Esophagus muscularis mucosa (tissue), 4 donors: ENCODE data around the gene FLNC. TPM values are rescaled to one million over a fixed set of nuclear protein-coding genes. Genes with fewer than 3 reads are reported as not detected.

Experiments
- DNase-seq: peaks from one replicate; pipeline ENCODE4 v3.0.0-alpha.2; 2017; ENCODE audit errors: extremely low spot score
- H3K27ac ChIP-seq, 4 donors: fragments of 200-600 bp; sonication (generic); replicated peaks in 1 of 4; 1 replicate in 3 of 4; 2 replicates in 1 of 4; pipeline ENCODE4 v1.5.1; 2016 to 2019; ENCODE audit warnings: mild to moderate bottlenecking in 1 of 4
- H3K27me3 ChIP-seq, 4 donors: fragments of 200-600 bp; sonication (generic); one replicate each; pipeline versions ENCODE4 v1.5.1 to v1.6.0; 2016 to 2019
- H3K36me3 ChIP-seq, 4 donors: fragments of 200-600 bp; sonication (generic); one replicate each; pipeline ENCODE4 v1.5.1; 2016 to 2019
- H3K4me1 ChIP-seq, 4 donors: fragments of 200-600 bp; sonication (generic); one replicate each; pipeline ENCODE4 v1.5.1; 2016 to 2019
- H3K4me3 ChIP-seq, 4 donors: fragments of 200-600 bp; sonication (generic); 1 replicate in 2 of 4; 2 replicates in 2 of 4; pipeline ENCODE4 v1.5.1; 2016 to 2019; ENCODE audit warnings: mild to moderate bottlenecking in 4 of 4, moderate library complexity in 1 of 4
- H3K9me3 ChIP-seq, 4 donors: fragments of 200-600 bp; sonication (generic); 1 replicate in 3 of 4; 2 replicates in 1 of 4; pipeline ENCODE4 v1.5.1; 2016 to 2019
- EP300 ChIP-seq: sonication (generic); formaldehyde crosslinking; IDR thresholded peaks from one replicate; pipeline ENCODE4 v1.6.1; 2017; ENCODE audit warnings: antibody characterized with exemption
- POLR2A ChIP-seq: fragments of 450-650 bp; IDR thresholded peaks from one replicate; pipeline ENCODE4 v1.6.1; 2017; ENCODE audit warnings: antibody characterized with exemption, moderate library complexity, mild to moderate bottlenecking, low read depth
- POLR2AphosphoS5 ChIP-seq, 2 donors: sonication (generic); formaldehyde crosslinking; IDR thresholded peaks; one replicate each; pipeline ENCODE4 v1.6.1; 2017; ENCODE audit warnings: antibody characterized with exemption in 2 of 2
- WGBS: methylation state at CpG from one replicate; pipeline ENCODE4 v1.1.5; 2018; 5-methylcytosine and 5-hydroxymethylcytosine counted together
- intact Hi-C: fragments of 100-400 bp; cut with DNase I; formaldehyde crosslinking; loops from one replicate; pipeline ENCODE4 v1.15.1; 2023
- total RNA-seq, 4 donors: library from RNA; depleted of rRNA; stranded (reverse); fragments of >200 nt; gene quantifications; one replicate each; pipeline versions ENCODE4 v1.1.0 to v1.2.1, GENCODE V29; 2016
- TF ChIP-seq, protein P1 (sequence below), 3 experiments: fragments of 200-600 bp in 2 of 3; fragments of 450-650 bp in 1 of 3; sonication (generic) in 2 of 3; IDR thresholded peaks; one replicate each; pipeline ENCODE4 v1.5.1; 2017 to 2019; ENCODE audit warnings: antibody characterized with exemption in 3 of 3, mild to moderate bottlenecking in 2 of 3, moderate library complexity in 1 of 3

The FLNC gene
- total RNA-seq, 4 donors from 2014 or later = 391 to 932 (median 533) TPM

DNA sequence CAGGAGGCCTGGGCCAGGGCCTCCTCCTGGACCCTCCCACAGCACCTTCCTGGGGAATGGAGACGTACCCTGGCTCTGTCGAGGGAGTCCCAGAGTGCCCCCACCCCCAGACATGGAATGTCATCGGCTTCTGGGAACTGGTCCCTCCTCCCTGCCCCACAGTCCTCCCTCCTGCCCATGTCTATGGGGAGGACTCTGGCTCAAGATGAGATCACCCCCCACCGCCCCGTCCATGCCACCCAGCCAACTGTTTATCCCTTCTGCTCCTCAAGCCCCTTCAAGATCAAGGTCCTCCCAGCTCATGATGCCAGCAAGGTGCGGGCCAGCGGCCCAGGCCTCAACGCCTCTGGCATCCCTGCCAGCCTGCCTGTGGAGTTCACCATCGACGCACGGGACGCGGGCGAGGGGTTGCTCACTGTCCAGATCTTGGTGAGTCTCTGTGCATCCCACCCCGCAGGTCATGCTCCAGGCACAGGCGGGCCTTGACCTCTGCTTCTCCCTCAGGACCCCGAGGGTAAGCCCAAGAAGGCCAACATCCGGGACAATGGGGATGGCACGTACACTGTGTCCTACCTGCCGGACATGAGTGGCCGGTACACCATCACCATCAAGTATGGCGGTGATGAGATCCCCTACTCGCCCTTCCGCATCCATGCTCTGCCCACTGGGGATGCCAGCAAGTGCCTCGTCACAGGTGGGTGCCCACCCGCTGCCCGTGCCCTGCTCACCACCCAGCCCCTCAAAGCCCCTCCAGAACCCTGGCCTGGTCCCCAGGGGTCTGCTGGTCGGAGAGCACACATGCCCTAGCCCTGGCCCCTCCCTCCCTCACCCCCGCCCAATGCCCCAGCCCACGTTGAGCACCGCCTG lies 18.3 kb downstream of the FLNC start:
- Histone ChIP-seq H3K4me1 (no peaks in the 10 kb centered on the region), H3K36me3 (peaks cover 85 to 100% (median 99%) of the 10 kb centered on the region in 4 donors), H3K27me3 (no peaks in the 10 kb centered on the region), H3K9me3 (no peaks in the 10 kb centered on the region), H3K4me3 (no peak overlapping the region), H3K27ac (peak overlapping the region in 3 of 4 donors; percentile 32 to 48 (median 40))
- intact Hi-C loops = no loop called here
- no peak for DNase-seq
- 81% methylated on average over 18 of the region's 31 CpGs for WGBS
- TF ChIP-seq POLR2AphosphoS5 (IDR thresholded peaks at IDR 0.05) (peak in 1 of 2 donors; percentile 20), POLR2A (no peak)

DNA sequence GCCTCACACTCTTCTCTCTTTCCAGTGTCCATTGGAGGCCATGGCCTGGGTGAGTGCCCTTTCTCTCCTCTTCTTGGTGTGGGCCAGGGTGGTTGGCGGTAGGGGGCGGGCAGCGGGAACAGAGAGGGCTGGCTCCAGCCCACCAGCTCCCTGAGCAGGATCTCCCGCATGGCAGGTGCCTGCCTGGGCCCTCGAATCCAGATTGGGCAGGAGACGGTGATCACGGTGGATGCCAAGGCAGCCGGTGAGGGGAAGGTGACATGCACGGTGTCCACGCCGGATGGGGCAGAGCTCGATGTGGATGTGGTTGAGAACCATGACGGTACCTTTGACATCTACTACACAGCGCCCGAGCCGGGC lies 18.9 kb downstream of the FLNC start:
- H3K9me3 ChIP-seq = no peaks in the 10 kb centered on the region
- H3K4me3 ChIP-seq = no peak overlapping the region
- H3K36me3 ChIP-seq = peaks cover 86 to 100% (median 99%) of the 10 kb centered on the region in 4 donors
- no peaks in the 10 kb centered on the region for H3K4me1 ChIP-seq
- WGBS = 95% methylated on average over 14 of the region's 16 CpGs
- intact Hi-C loops = no loop called here
- DNase-seq = no peak
- peak overlapping the region in 3 of 4 donors; percentile 32 to 48 (median 40) for H3K27ac ChIP-seq
- no peaks in the 10 kb centered on the region for H3K27me3 ChIP-seq
- TF ChIP-seq EP300 (no peak), POLR2A (no peak), POLR2AphosphoS5 (IDR thresholded peaks at IDR 0.05) (no peak)
- TF ChIP-seq, protein P1, sequence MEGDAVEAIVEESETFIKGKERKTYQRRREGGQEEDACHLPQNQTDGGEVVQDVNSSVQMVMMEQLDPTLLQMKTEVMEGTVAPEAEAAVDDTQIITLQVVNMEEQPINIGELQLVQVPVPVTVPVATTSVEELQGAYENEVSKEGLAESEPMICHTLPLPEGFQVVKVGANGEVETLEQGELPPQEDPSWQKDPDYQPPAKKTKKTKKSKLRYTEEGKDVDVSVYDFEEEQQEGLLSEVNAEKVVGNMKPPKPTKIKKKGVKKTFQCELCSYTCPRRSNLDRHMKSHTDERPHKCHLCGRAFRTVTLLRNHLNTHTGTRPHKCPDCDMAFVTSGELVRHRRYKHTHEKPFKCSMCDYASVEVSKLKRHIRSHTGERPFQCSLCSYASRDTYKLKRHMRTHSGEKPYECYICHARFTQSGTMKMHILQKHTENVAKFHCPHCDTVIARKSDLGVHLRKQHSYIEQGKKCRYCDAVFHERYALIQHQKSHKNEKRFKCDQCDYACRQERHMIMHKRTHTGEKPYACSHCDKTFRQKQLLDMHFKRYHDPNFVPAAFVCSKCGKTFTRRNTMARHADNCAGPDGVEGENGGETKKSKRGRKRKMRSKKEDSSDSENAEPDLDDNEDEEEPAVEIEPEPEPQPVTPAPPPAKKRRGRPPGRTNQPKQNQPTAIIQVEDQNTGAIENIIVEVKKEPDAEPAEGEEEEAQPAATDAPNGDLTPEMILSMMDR (IDR thresholded peaks at IDR 0.05) = no peak

DNA sequence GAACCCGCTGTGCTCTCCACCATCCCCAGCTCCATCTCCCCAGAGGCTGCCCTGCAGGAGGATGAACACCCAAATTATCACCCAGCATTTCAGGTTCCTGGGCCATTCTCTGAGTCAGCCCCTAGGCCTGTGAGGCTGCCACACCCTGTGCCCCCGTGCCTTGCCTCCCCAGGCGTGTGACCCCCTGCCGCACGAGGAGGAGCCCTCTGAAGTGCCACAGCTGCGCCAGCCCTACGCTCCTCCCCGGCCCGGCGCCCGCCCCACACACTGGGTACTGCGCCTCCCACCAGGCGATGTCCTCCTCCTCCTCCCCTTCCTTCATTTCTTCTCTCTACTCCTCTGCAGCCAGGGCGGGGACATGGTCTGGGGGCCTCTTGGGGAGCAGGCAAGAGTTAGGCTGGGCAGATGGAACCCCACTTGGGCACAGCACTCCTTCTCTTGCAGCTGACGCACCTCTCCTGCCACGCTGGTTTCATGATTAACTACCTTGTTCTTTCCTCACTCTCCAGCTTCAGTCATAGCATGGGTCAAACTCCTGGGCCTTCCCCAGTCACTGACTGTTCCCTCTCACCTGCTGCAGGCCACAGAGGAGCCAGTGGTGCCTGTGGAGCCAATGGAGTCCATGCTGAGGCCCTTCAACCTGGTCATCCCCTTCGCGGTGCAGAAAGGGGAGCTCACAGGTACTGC lies 19.7 kb downstream of the FLNC start:
- intact Hi-C loops = no loop called here
- TF ChIP-seq POLR2A (no peak), EP300 (no peak)
- TF ChIP-seq, protein P1 (IDR thresholded peaks at IDR 0.05) = no peak
- Histone ChIP-seq H3K36me3 (peaks cover 86 to 100% (median 99%) of the 10 kb centered on the region in 4 donors), H3K4me3 (no peak overlapping the region), H3K27me3 (no peaks in the 10 kb centered on the region), H3K4me1 (no peaks in the 10 kb centered on the region), H3K9me3 (no peaks in the 10 kb centered on the region), H3K27ac (peak overlapping the region in 2 of 4 donors; percentile 32 to 34)
- 86% methylated on average over 18 of the region's 18 CpGs for WGBS
- no peak for DNase-seq

DNA sequence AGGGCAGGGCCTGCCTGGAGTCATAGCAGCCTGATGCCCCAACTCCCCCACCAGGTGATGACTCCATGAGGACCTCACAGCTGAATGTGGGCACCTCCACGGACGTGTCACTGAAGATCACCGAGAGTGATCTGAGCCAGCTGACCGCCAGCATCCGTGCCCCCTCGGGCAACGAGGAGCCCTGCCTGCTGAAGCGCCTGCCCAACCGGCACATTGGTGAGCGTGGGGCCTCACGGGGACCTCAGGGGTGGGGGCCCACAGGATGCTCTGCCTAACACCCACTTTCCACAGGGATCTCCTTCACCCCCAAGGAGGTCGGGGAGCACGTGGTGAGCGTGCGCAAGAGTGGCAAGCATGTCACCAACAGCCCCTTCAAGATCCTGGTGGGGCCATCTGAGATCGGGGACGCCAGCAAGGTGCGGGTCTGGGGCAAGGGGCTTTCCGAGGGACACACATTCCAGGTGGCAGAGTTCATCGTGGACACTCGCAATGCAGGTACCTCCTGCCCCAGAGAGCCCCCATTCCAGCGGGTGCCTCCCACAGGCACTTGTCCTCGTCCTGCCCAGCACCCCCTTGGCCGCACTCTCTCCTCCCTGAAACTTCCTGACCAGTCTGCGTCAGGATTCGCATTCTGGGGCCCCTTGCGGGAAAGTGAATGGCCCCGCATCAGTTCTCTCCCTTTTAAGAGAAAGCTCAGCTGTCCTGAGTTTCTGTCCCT lies 22.5 kb downstream of the FLNC start:
- H3K4me1 ChIP-seq = peaks cover 0 to 9% (median 7%) of the 10 kb centered on the region in 4 donors
- peak overlapping the region in 3 of 4 donors; percentile 16 to 53 (median 44) for H3K27ac ChIP-seq
- no peaks in the 10 kb centered on the region for H3K27me3 ChIP-seq
- TF ChIP-seq POLR2AphosphoS5 (IDR thresholded peaks at IDR 0.05) (no peak), EP300 (no peak)
- intact Hi-C loops = no loop called here
- no peak for DNase-seq
- peaks cover 90 to 97% (median 97%) of the 10 kb centered on the region in 4 donors for H3K36me3 ChIP-seq
- 92% methylated on average over 17 of the region's 28 CpGs for WGBS
- H3K9me3 ChIP-seq = no peaks in the 10 kb centered on the region
- H3K4me3 ChIP-seq = no peak overlapping the region

DNA sequence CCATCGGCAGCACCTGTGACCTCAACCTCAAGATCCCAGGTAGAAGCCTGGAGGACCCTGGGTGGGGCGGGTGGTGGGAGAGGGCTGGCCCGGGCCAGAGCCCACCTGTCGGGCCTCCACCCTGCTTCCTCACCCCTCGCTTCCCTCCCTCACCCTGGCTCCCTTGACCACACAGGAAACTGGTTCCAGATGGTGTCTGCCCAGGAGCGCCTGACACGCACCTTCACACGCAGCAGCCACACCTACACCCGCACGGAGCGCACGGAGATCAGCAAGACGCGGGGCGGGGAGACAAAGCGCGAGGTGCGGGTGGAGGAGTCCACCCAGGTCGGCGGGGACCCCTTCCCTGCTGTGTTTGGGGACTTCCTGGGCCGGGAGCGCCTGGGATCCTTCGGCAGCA lies 23.6 kb downstream of the FLNC start:
- intact Hi-C loops = no loop called here
- H3K36me3 ChIP-seq = peaks cover 79 to 96% (median 94%) of the 10 kb centered on the region in 4 donors

More for the DNA sequence above, 23.6 kb downstream of the FLNC start:
- no peak overlapping the region for H3K4me3 ChIP-seq
- TF ChIP-seq, protein P1 (IDR thresholded peaks at IDR 0.05) = no peak
- TF ChIP-seq POLR2AphosphoS5 (IDR thresholded peaks at IDR 0.05) (no peak), POLR2A (no peak)
- no peaks in the 10 kb centered on the region for H3K9me3 ChIP-seq
- no peak for DNase-seq
- H3K27ac ChIP-seq = peak overlapping the region in 3 of 4 donors; percentile 16 to 53 (median 44)
- peaks cover 4 to 18% (median 16%) of the 10 kb centered on the region in 4 donors for H3K4me1 ChIP-seq
- 83% methylated on average over 19 of the region's 23 CpGs for WGBS
- no peaks in the 10 kb centered on the region for H3K27me3 ChIP-seq
